Smooth muscle cell (in vitro differentiated cells): ENCODE results near the gene ZMIZ1. TPM values are rescaled to one million over a fixed set of nuclear protein-coding genes. Genes with fewer than 3 reads are reported as not detected.

Experiments
- DNase-seq: peaks from one replicate; lab custom pipeline; 2025; ENCODE audit not compliant: unreplicated experiment; lab: John Stamatoyannopoulos, UW
- H2AFZ ChIP-seq: fragments of 200-600 bp; sonication (generic); 2 replicates; pipeline ENCODE4 v1.6.0; 2016; ENCODE audit warnings: antibody characterized with exemption, low read depth, mild to moderate bottlenecking
- H3F3A ChIP-seq: fragments of 200-600 bp; sonication (generic); 2 replicates; pipeline ENCODE4 v1.6.0; 2017; ENCODE audit warnings: antibody characterized with exemption, low read depth
- H3K27ac ChIP-seq: fragments of 200-600 bp; sonication (generic); 2 replicates; pipeline ENCODE4 v1.5.1; 2016; ENCODE audit warnings: low read depth, mild to moderate bottlenecking
- H3K27me3 ChIP-seq: fragments of 200-600 bp; sonication (generic); 2 replicates; pipeline ENCODE4 v1.6.1; 2016; ENCODE audit warnings: low read depth, mild to moderate bottlenecking
- H3K36me3 ChIP-seq: fragments of 200-600 bp; sonication (generic); 2 replicates; pipeline ENCODE4 v1.5.1; 2016; ENCODE audit warnings: low read depth
- H3K4me1 ChIP-seq: fragments of 200-600 bp; sonication (generic); 2 replicates; pipeline ENCODE4 v1.5.1; 2016; ENCODE audit warnings: low read depth
- H3K4me2 ChIP-seq: fragments of 200-600 bp; sonication (generic); 2 replicates; pipeline ENCODE4 v1.6.0; 2016; ENCODE audit warnings: mild to moderate bottlenecking
- H3K4me3 ChIP-seq: fragments of 200-600 bp; sonication (generic); 2 replicates; pipeline ENCODE4 v1.5.1; 2016; ENCODE audit warnings: mild to moderate bottlenecking
- H3K79me2 ChIP-seq: fragments of 200-600 bp; sonication (generic); 2 replicates; pipeline ENCODE4 v1.6.0; 2016; ENCODE audit warnings: low read depth, mild to moderate bottlenecking
- H3K9ac ChIP-seq: fragments of 200-600 bp; sonication (generic); 2 replicates; pipeline ENCODE4 v1.6.0; 2016; ENCODE audit warnings: low read depth
- H3K9me3 ChIP-seq: fragments of 200-600 bp; sonication (generic); replicated peaks from 2 replicates; pipeline ENCODE4 v1.5.1; 2016; ENCODE audit warnings: low read depth
- H4K20me1 ChIP-seq: fragments of 200-600 bp; sonication (generic); 2 replicates; pipeline ENCODE4 v1.6.0; 2016; ENCODE audit warnings: low read depth
- CTCF ChIP-seq: fragments of 200-600 bp; sonication (generic); IDR thresholded peaks from 2 replicates; pipeline ENCODE4 v1.5.1; 2017; ENCODE audit warnings: borderline replicate concordance, mild to moderate bottlenecking, antibody characterized with exemption; ENCODE audit not compliant: insufficient read depth, poor library complexity, severe bottlenecking
- WGBS: methylation state at CpG from one replicate; pipeline ENCODE4 v1.1.7; 2016; ENCODE audit warnings: low lambda C conversion rate; 5-methylcytosine and 5-hydroxymethylcytosine counted together
- polyA plus RNA-seq: library from polyadenylated mRNA; unstranded; fragments of >200 nt; fragmentation: Nextera tagmentation; extraction: Ambion mirVana; gene quantifications from 2 replicates; pipeline ENCODE4 v1.2.1, GENCODE V29; 2016
- total RNA-seq: library from RNA; depleted of rRNA; stranded (reverse); fragments of >200 nt; gene quantifications from 2 replicates; pipeline ENCODE4 v1.2.3, GENCODE V29; 2014

The ZMIZ1 gene
- total and polyA plus RNA-seq, 2 experiments from 2014 or later = 24.2 to 31.3 TPM

- Histone ChIP-seq H3K4me2 (no peak overlapping the region), H3F3A (peaks cover 5% of the 10 kb centered on the region), H3K9me3 (no peaks in the 10 kb centered on the region), H4K20me1 (peaks cover 100% of the 10 kb centered on the region), H3K27ac (no peak overlapping the region), H3K4me1 (no peaks in the 10 kb centered on the region), H3K9ac (no peak overlapping the region), H3K4me3 (no peak overlapping the region), H3K27me3 (no peaks in the 10 kb centered on the region), H3K36me3 (no peaks in the 10 kb centered on the region), H3K79me2 (peaks cover 59% of the 10 kb centered on the region), H2AFZ (no peak overlapping the region)
- no peak for DNase-seq
- no peak for TF ChIP-seq CTCF
- 95% methylated on average over 14 of the region's 18 CpGs for WGBS
Measured at GRCh38 chr10:79254333-79255006, 185.7 kb downstream of the ZMIZ1 start.

GRCh38 chr10:79255007-79255507 is 186.3 kb downstream of the ZMIZ1 start:
- H2AFZ ChIP-seq = no peak overlapping the region
- no peaks in the 10 kb centered on the region for H3K27me3 ChIP-seq
- H4K20me1 ChIP-seq = peaks cover 100% of the 10 kb centered on the region
- no peaks in the 10 kb centered on the region for H3K36me3 ChIP-seq
- H3K4me2 ChIP-seq = no peak overlapping the region
- no peaks in the 10 kb centered on the region for H3K9me3 ChIP-seq
- no peak overlapping the region for H3K9ac ChIP-seq
- no peak overlapping the region for H3K4me3 ChIP-seq
- H3K27ac ChIP-seq = no peak overlapping the region
- H3K4me1 ChIP-seq = no peaks in the 10 kb centered on the region
- TF ChIP-seq CTCF = no peak
- 97% methylated on average over 10 of the region's 10 CpGs for WGBS
- no peak for DNase-seq
- H3K79me2 ChIP-seq = peaks cover 53% of the 10 kb centered on the region
- H3F3A ChIP-seq = peaks cover 5% of the 10 kb centered on the region

- Histone ChIP-seq H3K4me2 (no peak overlapping the region), H3K9ac (no peak overlapping the region), H3K79me2 (peaks cover 42% of the 10 kb centered on the region), H3K27ac (no peak overlapping the region), H3K36me3 (no peaks in the 10 kb centered on the region), H3K27me3 (no peaks in the 10 kb centered on the region), H2AFZ (no peak overlapping the region), H4K20me1 (peaks cover 100% of the 10 kb centered on the region), H3F3A (peaks cover 9% of the 10 kb centered on the region), H3K9me3 (no peaks in the 10 kb centered on the region), H3K4me3 (no peak overlapping the region), H3K4me1 (peaks cover 12% of the 10 kb centered on the region)
- 98% methylated on average over 3 of the region's 3 CpGs for WGBS
- no peak for TF ChIP-seq CTCF
- DNase-seq = no peak
Measured at GRCh38 chr10:79256264-79256806, 187.6 kb downstream of the ZMIZ1 start.
